Left hindlimb (tissue), 1 donor: ENCODE data around the gene HSPB3.
A peak's percentile ranks its signal among the peaks of the same experiment; 100 is the strongest.
"Not testable (repeated sequence)": the region's sequence is repeated elsewhere in the genome, so short reads cannot be mapped to it uniquely, and the experiment has no call there.

Experiments
- DNase-seq: peaks from one replicate; pipeline ENCODE4 v3.0.0-alpha.2; 2018

HSPB3 gene, protein sequence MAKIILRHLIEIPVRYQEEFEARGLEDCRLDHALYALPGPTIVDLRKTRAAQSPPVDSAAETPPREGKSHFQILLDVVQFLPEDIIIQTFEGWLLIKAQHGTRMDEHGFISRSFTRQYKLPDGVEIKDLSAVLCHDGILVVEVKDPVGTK

DNA sequence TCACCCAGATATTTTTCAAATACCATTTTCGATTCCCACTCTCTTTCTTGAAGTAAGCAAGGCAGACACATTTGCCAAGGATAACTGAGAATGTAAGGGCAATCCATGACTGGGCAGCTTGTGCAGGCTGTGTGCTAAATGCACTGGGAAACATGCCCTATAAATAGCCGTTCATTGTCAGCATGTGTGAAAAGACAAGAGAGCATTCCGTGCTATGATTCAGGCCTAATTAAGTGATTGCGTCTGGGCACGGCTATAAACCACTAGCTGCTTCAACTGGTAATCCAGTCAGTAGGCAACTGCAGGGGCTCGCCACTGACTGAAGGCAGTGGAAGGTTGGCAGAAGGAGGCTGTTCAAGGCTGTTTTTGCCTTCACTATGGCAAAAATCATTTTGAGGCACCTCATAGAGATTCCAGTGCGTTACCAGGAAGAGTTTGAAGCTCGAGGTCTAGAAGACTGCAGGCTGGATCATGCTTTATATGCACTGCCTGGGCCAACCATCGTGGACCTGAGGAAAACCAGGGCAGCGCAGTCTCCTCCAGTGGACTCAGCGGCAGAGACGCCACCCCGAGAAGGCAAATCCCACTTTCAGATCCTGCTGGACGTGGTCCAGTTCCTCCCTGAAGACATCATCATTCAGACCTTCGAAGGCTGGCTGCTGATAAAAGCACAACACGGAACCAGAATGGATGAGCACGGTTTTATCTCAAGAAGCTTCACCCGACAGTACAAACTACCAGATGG, at the start of gene HSPB3:
Gene HSPB3 (plus strand): TSS at position 287 of the 745 bp plus-strand sequence. CDS start 91 bp downstream, at position 378.
- DNase-seq: peak; percentile 41

DNA sequence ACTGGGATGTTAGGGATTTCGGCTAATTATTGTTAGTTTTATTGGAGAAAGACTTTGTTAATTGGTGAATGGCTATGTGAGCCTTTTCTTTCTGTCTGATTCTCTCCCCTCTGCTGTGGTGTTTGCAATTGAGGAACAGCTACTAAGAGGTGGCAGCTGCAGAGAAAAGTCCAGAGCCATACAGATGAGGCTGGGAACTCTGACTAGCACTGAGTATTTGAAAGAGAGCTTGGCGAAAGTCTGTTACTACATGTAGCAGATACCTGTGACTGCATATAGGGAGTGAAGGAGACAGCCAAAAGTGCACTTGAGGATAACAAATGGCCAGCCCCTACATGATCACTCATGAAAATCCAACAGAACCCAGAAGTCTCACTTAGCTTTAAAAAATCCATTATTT, 44.3 kb upstream of the HSPB3 start:
- DNase-seq: no peak

DNA sequence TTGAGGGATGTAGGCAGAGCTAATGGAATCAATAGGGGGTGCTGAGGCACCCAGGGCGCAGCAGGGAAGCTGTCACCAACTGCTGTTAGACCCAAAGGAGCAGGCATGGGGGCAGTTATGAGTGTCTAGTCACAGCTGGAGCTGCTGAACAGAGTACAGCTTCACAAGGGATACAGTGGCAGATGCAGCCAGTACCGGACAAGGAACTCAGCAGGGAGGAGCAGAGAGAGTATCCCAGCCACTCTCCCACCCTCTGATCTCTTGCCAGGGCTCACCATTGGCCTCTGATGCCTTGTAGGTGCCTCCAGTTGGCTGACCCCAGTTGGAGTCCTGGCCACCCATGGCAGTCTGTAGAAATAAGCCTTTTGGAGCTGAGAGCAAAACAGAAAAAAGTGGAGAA, 42.6 kb upstream of the HSPB3 start:
- DNase-seq: no peak

DNA sequence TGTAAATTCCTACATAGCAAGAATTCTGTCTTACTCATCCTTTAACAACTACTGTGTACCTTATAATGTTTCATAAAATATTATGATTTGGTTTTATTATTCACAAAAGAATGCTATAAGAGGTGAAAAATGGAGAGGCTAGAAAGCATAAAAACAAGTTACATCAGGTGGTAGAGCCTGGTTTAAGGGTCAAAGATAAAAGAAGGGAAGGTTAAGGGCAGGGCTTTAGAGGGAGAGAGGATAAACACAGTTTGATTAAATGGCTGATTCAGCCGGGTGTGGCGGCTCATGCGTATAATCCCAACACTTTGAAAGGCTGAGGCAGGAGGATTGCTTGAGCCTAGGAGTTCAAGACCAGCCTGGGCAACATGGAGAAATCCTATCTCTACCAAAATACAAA, 40.4 kb upstream of the HSPB3 start:
- DNase-seq: no peak

DNA sequence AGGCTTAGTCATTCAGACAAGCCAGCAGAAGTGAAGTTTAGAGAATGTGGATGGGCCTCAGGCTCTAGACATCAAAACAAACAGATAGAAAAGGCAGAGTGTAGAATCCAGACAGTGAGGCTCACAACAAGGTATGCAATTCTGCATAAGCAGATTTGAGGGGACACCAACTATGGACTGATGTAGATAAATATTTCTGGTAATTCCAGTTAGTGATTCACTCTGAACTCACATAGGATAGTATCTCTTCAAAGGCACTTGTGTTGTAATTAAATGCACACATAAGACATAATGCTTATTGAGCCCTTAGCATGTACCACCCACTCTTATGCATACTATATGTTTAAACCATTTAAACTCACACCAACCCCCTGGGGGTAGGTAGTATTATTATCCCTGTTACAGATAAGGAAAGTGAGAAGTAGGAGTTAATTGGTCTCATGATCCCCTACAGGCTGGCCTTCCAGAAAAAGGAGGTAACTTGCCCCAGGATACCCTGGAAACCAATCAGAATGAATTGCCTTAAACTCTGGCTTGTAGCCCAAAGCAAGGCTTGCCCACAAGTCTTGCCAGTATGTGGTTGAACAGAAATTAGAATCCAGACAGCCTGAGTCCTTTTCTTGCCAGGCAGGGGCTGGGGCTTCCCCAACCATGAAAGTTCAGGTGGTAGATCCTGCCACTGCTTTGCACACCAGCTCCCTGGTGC, 39.5 kb upstream of the HSPB3 start:
- no peak for DNase-seq

DNA sequence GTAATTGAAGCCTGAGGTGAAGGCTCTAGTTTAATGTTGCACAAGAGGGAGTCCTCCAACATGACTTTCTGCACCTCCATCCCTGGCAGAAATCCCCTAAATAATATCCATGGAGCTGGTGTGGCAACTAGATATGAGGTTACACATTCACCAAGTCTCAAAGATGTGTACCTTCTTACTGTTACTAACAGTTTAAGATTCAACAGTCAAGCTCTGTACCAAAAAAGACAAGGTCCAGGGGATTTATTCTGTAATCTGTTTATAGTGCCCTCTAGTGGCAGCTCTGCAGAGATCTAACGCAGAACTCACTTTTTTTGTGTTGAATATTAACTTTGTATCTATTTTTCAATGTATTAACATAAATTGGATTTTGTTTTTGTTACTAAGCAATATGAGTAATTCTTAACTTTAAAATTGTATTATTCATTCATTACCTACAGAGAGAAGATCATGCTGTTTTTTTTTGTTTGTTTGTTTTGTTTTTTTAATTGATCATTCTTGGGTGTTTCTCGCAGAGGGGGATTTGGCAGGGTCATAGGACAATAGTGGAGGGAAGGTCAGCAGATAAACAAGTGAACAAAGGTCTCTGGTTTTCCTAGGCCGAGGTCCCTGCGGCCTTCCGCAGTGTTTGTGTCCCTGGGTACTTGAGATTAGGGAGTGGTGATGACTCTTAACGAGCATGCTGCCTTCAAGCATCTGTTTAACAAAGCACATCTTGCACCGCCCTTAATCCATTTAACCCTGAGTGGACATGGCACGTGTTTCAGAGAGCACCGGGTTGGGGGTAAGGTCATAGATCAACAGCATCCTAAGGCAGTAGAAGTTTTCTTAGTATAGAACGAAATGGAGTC, 35.7 kb upstream of the HSPB3 start:
- DNase-seq: not testable (repeated sequence)

DNA sequence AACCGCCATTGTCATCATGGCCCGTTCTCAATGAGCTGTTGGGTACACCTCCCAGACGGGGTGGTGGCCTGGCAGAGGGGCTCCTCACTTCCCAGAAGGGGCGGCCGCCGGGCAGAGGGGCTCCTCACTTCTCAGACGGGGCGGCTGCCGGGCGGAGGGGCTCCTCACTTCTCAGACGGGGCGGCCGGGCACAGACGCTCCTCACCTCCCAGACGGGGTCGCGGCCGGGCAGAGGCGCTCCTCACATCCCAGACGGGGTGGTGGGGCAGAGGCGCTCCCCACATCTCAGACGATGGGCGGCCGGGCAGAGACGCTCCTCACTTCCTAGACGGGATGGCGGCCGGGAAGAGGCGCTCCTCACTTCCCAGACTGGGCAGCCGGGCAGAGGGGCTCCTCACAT, 35.0 kb upstream of the HSPB3 start:
- DNase-seq: not testable (repeated sequence)

DNA sequence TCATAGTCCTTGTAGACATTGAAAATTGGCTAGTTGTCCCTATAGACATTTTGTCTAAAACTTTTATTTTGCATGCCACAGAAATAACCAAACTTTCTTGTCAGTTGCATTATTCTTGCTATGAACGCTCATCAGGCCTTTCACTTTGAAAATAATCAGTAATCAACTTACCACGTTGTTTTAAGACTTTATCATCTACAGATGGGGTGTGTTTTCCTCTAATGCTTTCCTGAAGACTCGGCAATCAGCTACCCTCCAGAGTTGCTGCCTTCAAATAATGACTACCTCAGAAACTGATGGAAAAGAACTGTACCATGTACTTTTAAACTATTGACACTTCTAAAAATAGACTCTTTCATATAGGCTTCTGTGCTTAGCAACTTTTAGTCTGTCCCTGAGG, 33.5 kb upstream of the HSPB3 start:
- DNase-seq: no peak

DNA sequence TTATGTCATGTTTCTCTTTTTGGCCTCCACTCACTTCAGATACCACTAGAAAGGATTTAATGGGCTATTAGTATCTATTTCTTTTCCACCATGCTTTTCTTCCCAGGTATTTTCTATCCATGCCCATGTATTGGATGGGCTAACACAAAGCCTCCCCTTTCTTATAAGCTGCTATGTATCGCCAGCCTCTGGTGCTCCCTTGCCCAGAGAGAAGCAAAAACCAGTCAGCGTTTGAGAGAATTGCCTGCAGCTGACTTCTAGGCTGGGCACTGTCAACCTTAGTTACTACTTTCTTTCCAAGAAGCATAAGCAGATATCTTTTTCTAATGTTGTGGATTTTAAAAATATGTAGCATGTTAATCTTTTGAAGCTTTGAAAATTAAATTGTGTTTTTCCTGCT, 30.2 kb upstream of the HSPB3 start:
- DNase-seq: no peak

DNA sequence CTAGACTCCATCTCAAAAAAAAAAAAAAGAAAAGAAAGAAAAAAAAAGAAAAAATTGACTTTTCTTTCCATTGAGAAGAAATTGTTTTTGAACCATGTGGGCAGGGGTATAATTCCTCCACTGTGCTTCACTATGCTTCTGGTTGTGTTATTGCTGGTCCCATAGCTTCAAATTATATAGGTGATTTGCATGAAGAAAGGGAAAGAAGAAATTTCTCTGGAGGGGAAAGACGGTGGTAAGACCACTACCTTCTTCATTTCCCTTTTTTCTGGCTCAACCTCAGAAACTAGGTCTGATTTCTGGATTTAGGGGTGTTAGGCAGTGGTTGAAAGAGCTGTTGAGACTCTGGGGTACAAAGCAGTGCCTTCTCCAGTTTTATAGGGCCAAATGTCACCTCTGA, 29.3 kb upstream of the HSPB3 start:
- no peak for DNase-seq

DNA sequence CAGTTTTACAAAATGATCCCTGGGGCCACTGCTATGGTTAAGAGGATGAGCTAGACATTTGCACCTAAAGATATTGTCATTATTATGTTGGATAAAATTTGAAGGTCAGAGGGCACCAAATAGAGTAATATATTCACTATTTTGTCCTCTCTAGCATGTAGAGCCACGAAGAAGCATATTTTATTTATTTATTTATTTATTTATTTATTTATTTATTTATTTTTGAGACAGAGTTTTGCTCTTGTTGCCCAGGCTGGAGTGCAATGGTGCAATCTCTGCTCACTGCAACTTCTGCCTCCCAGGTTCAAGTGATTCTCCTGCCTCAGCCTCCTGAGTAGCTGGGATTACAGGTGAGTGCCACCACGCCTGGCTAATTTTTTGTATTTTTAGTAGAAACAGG, 20.8 kb upstream of the HSPB3 start:
- not testable (repeated sequence) for DNase-seq

DNA sequence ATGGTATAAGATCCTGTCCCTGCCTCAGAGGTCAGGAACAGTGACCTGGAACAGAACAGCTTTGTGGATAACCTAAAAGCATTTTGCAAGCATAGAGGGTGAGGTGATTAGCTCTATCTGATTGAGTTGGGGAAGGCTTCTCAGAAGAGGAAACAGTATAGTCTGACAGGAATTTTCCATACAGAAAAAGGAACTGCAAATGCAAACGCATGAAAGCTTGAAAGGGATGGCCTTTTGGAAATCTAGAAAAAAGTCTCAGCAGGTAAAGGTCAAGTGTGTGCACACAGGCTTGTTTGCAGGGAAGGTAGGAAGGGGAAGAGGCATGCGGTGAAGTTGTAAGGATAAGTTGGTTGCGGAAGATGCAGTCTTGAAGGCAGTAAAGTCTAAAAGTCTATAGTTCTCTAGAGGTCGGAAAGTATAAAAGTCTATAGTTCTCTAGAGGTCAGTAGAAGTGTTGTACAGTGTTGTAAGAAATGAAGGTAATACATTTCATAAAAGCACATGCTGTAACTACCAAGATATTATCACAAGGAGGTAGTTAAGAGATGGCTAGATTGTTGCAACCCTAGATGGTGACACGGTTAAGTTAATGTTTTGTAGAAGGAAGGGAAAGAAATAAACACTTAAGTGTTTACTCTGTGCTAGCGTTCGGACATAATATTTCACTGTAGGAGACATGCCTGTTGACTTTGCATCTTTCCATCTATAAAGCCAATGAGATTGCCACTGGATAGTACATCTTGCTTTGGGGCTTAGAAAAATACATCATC, 16.7 kb upstream of the HSPB3 start:
- DNase-seq: no peak

DNA sequence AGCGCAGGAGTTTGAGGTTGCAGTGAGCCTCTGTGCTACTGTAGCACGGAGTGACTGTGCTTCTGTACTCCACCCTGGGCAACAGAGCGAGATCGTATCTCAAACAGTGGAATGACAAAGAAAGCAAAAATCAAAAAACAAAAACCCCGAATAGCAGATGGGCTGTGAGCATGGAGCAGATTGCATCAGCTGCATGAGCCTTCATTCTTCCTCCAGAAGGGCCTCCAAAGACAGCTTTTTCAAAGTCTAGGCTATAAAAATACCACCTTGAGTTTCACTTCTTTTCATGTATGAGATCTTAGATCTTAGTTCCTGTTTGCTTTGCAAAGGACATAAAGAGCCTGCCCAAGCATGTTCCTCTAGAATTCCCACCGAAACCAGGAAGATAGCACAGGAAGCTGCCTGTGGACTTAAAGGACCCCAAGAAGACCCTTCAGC, 15.0 kb upstream of the HSPB3 start:
- DNase-seq: no peak

DNA sequence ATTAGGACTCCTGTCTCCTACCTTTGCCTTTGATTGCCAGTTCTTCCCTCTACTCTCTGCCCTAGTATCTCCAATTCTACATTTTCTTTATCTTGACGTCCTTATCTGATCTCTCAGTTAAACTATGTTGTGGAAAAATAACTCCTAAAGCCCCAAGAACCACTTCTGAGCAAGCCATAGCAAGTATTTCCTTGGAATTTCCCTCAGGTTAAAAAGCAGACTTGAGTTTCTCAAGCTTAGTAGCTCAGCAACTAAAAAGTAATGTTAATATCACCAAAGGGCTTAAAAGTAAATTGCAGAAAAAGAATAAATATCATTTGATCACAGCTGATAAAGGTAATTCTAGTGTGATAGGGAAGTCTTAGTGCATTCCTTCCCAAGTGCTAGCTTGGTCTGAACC, 13.2 kb upstream of the HSPB3 start:
- no peak for DNase-seq

DNA sequence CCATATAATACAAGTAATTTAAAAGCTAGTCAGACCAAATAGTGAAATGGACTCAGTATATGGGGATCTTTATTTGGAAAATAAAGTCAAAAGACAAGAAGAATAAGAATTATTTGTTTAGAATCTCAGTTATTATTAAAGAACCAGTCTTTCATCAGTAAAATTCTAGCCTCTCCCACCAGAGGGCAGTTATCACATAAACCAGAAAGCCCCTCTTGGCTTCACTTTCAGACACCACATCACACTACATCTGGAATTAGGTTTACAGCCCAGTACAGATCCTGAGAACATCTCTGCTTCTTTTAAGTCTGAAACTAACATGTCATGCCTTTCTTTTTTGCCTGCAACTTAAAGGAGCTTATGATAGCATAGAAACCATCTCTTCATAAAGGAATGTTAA, 12.2 kb upstream of the HSPB3 start:
- no peak for DNase-seq

DNA sequence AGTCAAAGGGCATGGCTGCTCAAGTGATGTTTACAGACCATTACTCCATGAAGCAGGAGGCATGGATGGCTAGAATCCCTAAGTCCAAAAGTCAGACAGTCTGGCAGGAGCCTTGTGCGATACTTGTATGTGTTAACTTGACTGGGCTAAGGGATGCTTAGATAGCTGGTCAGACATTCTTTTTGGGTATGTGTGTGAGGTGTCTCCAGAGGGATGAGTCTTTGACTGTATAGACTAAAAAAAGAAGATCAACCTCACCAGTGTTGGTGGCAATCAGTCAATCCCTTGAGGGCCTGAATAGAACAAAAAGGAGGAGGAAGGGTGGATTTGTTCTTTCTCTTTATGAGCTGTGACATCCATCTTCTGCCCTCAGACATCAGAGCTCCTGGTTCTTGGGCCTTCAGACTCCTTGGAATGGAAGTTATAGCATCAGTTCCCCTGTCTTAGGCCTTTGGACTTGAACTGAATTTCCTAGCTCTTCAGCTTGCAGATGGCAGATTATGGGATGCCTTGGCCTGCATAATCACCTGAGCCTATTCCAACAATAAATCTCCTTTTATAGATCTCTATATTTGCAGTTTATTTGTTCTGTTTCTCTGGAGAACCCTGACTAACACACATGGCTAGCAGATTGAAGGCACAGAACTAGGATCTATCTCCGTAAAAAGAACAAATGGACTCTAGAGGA, 9.7 kb upstream of the HSPB3 start:
- DNase-seq: no peak

DNA sequence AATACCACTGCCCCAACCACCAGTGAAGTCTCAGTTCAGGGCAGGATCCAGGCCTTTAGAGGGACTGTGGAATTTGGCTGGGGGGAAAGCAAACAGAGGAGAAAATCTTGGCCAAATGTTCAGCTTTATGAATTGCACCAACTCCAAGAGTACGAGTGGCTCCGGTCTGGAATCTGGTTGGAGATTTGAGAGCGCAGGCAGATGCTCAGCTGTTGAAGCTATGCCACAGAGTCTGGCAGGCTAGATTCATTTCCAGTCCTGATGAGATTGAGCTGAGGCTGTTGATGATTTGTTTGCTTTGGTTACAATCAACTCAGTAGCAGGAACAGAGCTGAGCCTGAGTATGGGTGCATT, 9.1 kb upstream of the HSPB3 start:
- peak; percentile 62 for DNase-seq

DNA sequence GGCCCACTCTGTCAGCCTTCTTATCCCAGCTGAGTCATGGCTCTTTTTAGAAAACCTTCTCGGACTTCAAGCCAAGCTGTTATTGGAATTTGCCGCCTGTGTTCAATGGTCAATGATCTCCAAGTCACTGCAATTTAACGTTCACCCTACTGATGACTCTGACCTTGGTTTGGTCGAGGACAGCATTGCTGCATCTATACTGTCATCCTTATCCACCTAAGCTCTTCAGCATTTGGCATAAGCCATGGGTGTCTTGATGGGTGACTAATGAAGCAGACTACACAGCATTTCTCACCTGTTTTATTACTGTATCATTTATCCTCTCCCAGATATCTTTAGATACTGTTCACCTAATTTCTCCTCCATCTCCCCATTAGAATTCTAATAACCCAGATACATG, 5.6 kb upstream of the HSPB3 start:
- DNase-seq: no peak

DNA sequence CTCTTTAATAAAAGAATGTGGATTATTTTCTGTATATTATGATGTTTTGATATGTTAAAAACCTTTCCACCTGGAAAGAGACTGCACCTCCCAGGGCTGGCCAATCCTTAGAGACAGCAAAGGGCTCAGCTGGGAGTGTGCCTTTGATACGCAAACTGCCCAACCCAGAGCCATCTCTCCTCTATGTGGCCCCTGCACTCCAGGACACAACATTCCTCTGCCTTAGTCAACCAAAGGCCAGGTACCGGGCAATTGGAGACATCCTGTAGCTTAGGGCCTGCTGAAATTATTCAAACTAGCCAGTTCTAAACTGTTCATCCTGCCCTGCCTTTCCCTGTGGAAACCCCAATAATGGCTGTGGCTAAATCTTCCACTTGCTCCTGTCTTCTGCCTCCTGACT, 5.0 kb upstream of the HSPB3 start:
- DNase-seq: no peak

DNA sequence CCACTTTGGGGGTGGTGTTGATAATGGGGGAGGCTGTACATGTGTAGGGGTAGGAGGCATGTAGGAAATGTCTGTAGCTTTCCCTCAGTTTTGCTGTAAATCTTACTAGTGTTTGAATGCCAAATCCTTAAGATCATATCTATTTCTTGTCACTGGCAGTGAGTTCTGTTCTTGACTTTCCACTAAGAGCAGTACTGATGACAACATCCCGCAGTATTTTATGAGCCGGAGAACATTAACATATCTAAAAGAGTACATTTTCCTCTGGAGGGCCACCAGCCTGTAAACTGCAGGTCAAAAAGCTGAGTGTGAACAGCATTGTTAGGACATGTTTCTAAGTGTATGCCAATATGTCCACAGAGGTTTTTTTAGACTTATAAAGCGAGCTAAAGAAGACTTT, 2.5 kb upstream of the HSPB3 start:
- DNase-seq: no peak

DNA sequence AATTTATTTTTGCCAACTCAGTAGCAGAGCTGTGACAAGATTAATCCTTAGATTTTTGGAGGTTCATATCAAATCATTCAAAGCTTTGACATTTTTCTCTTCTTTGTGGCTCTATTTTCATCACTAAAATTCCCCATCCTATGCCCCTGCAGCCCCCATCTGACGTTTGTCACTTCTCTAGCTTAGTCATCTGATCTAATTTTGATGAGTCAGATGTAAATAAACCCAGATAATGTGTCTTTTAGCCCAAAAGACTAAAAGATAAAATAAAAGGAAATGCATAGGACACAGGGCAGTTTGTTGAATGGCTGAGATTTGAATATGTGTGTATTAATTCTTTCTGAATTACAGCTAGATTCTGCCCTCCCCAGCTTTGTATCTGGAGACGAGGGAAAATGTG, 897 bp upstream of the HSPB3 start:
- DNase-seq: no peak
